A549 (cell line): Measurements from ENCODE around the gene TOM1L1. TPM values are rescaled to one million over a fixed set of nuclear protein-coding genes. Genes with fewer than 3 reads are reported as not detected.

Source experiments
- ATAC-seq, 2 experiments: fragments of 200-7000 bp in 1 of 2; fragments of >200 bp in 1 of 2; cut with Nextera tagmentation in 1 of 2; cut with Tn5 transposase in 1 of 2; 3 replicates each; pipeline versions ENCODE4 v1.8.0 to v1.9.1; 2018 to 2020; ENCODE audit warnings: mild to moderate bottlenecking in 1 of 2, moderate library complexity in 1 of 2
- CTCF ChIA-PET: fragments of 300-600 bp; sonication (Branson Sonifier 250); formaldehyde crosslinking; extraction: SDS; loops from one replicate; lab custom pipeline; 2021; ENCODE audit warnings: antibody characterized with exemption, inconsistent platforms; lab: Yijun Ruan, JAX
- POLR2A ChIA-PET: fragments of 350-600 bp; formaldehyde crosslinking; extraction: SDS; loops from one replicate; lab custom pipeline; 2021; ENCODE audit warnings: antibody characterized with exemption, inconsistent platforms; lab: Yijun Ruan, JAX
- DNase-seq, 2 experiments: peaks; one replicate each; pipeline versions ENCODE4 v3.0.0 to v3.0.0-alpha.2; 2011 to 2016; ENCODE audit warnings: low read depth in 1 of 2, low spot score in 1 of 2
- FAIRE-seq: peaks from 2 replicates; lab custom pipeline; 2011; peaks lifted over from hg19 to GRCh38; lab: Jason Lieb, UNC
- H3K27ac ChIP-seq, 2 experiments: fragments of >200 bp; sonication (Bioruptor Twin); formaldehyde crosslinking; 3 replicates each; pipeline ENCODE4 v1.5.1; 2016 to 2017
- H3K4me1 ChIP-seq: fragments of >200 bp; sonication (Bioruptor Twin); formaldehyde crosslinking; 3 replicates; pipeline ENCODE4 v1.6.1; 2016
- H3K4me2 ChIP-seq: fragments of >200 bp; sonication (Bioruptor Twin); formaldehyde crosslinking; 3 replicates; pipeline ENCODE4 v1.6.1; 2016
- H3K4me3 ChIP-seq: fragments of >200 bp; sonication (Bioruptor Twin); formaldehyde crosslinking; 3 replicates; pipeline ENCODE4 v1.5.1; 2016
- H3K9me3 ChIP-seq: fragments of >200 bp; sonication (Bioruptor Twin); formaldehyde crosslinking; 3 replicates; pipeline ENCODE4 v1.6.1; 2016
- BCL3 ChIP-seq: fragments of >200 bp; sonication (Bioruptor Twin); formaldehyde crosslinking; IDR thresholded peaks from 3 replicates; pipeline ENCODE4 v1.6.1; 2016
- CBX2 ChIP-seq: fragments of 200-600 bp; sonication (generic); IDR thresholded peaks from 2 replicates; pipeline ENCODE4 v1.6.1; 2016; ENCODE audit warnings: low read depth, mild to moderate bottlenecking, borderline replicate concordance
- CBX8 ChIP-seq: fragments of 200-600 bp; sonication (generic); IDR thresholded peaks from 2 replicates; pipeline ENCODE4 v1.6.1; 2016
- CEBPB ChIP-seq, 2 experiments: fragments of >200 bp in 1 of 2; sonication (Bioruptor Twin) in 1 of 2; formaldehyde crosslinking in 1 of 2; IDR thresholded peaks; 2 replicates each; pipeline ENCODE4 v1.6.1; 2012 to 2016
- CHD2 ChIP-seq: fragments of 150-350 bp; IDR thresholded peaks from 2 replicates; pipeline ENCODE4 v1.6.1; 2014; ENCODE audit warnings: low read length; ENCODE audit not compliant: partially characterized antibody
- EHF ChIP-seq: fragments of 250-450 bp; sonication (Bioruptor Pico); IDR thresholded peaks from 2 replicates; pipeline ENCODE4 v1.5.0; 2020; ENCODE audit warnings: mild to moderate bottlenecking
- EHMT2 ChIP-seq: fragments of 200-600 bp; sonication (generic); IDR thresholded peaks from 2 replicates; pipeline ENCODE4 v1.6.1; 2016; ENCODE audit warnings: antibody characterized with exemption, low read depth, mild to moderate bottlenecking, moderate library complexity
- ELK1 ChIP-seq: fragments of 150-350 bp; IDR thresholded peaks from 2 replicates; pipeline ENCODE4 v1.6.1; 2014; ENCODE audit warnings: low read depth, mild to moderate bottlenecking, low read length
- EP300 ChIP-seq, 2 experiments: fragments of >200 bp; sonication (Bioruptor Twin); formaldehyde crosslinking; IDR thresholded peaks; 2 replicates in 1 of 2; 3 replicates in 1 of 2; pipeline ENCODE4 v1.6.1; 2016 to 2017
- ESRRA ChIP-seq: fragments of 150-350 bp; IDR thresholded peaks from 2 replicates; pipeline ENCODE4 v1.6.1; 2014; ENCODE audit warnings: mild to moderate bottlenecking, low read length, borderline replicate concordance
- FOSB ChIP-seq: fragments of 250-450 bp; sonication (Bioruptor Pico); IDR thresholded peaks from 2 replicates; pipeline ENCODE4 v1.5.0; 2020; ENCODE audit warnings: mild to moderate bottlenecking, moderate library complexity
- FOXS1 ChIP-seq: fragments of 250-450 bp; sonication (Bioruptor Pico); IDR thresholded peaks from 2 replicates; pipeline ENCODE4 v1.5.0; 2020; ENCODE audit warnings: mild to moderate bottlenecking, moderate library complexity
- GATA3 ChIP-seq: IDR thresholded peaks from 2 replicates; pipeline ENCODE4 v1.6.1; 2012; ENCODE audit warnings: borderline replicate concordance
- HEYL ChIP-seq: fragments of 250-450 bp; sonication (Bioruptor Pico); IDR thresholded peaks from 2 replicates; pipeline ENCODE4 v1.8.0; 2021; ENCODE audit warnings: mild to moderate bottlenecking, moderate library complexity
- HOXA7 ChIP-seq: fragments of 250-450 bp; sonication (Bioruptor Pico); IDR thresholded peaks from 2 replicates; pipeline ENCODE4 v1.5.0; 2020; ENCODE audit warnings: mild to moderate bottlenecking, moderate library complexity
- HOXB5 ChIP-seq: fragments of 250-450 bp; sonication (Bioruptor Pico); IDR thresholded peaks from 2 replicates; pipeline ENCODE4 v1.5.0; 2020; ENCODE audit warnings: mild to moderate bottlenecking, moderate library complexity
- JUN ChIP-seq, 2 experiments: fragments of >200 bp; sonication (Bioruptor Twin); formaldehyde crosslinking; IDR thresholded peaks; 2 replicates in 1 of 2; 3 replicates in 1 of 2; pipeline ENCODE4 v1.6.1; 2016 to 2017
- JUNB ChIP-seq: fragments of >200 bp; sonication (Bioruptor Twin); formaldehyde crosslinking; IDR thresholded peaks from 2 replicates; pipeline ENCODE4 v1.6.1; 2016
- KDM5A ChIP-seq: fragments of 200-600 bp; sonication (generic); IDR thresholded peaks from 2 replicates; pipeline ENCODE4 v1.6.1; 2016; ENCODE audit warnings: antibody characterized with exemption, mild to moderate bottlenecking
- MAZ ChIP-seq: fragments of 150-350 bp; IDR thresholded peaks from 2 replicates; pipeline ENCODE4 v1.6.1; 2014; ENCODE audit warnings: antibody characterized with exemption, low read depth, low read length, borderline replicate concordance
- MYC ChIP-seq: IDR thresholded peaks from 2 replicates; pipeline ENCODE4 v1.6.1; 2012; ENCODE audit warnings: mild to moderate bottlenecking, inconsistent platforms, low read length, improper control_type of control experiment, borderline replicate concordance
- NR3C1 ChIP-seq: fragments of >200 bp; sonication (Bioruptor Twin); formaldehyde crosslinking; IDR thresholded peaks from 3 replicates; pipeline ENCODE4 v1.6.1; 2017
- PBX3 ChIP-seq: IDR thresholded peaks from 2 replicates; pipeline ENCODE4 v1.6.1; 2012
- POLR2A ChIP-seq: IDR thresholded peaks from 2 replicates; pipeline ENCODE4 v1.6.1; 2012; ENCODE audit warnings: mild to moderate bottlenecking, low read length
- POLR2AphosphoS2 ChIP-seq: conservative IDR thresholded peaks from 2 replicates; pipeline ENCODE4 v1.6.1; 2012; ENCODE audit warnings: low read length, improper control_type of control experiment, inconsistent platforms
- RAD21 ChIP-seq, 2 experiments: fragments of >200 bp in 1 of 2; sonication (Bioruptor Twin) in 1 of 2; formaldehyde crosslinking in 1 of 2; IDR thresholded peaks in 1 of 2; conservative IDR thresholded peaks in 1 of 2; 2 replicates in 1 of 2; 3 replicates in 1 of 2; pipeline ENCODE4 v1.6.1; 2012 to 2018; ENCODE audit warnings: inconsistent platforms in 1 of 2
- RARB ChIP-seq: fragments of 250-450 bp; sonication (Bioruptor Pico); IDR thresholded peaks from 2 replicates; pipeline ENCODE4 v1.8.0; 2021; ENCODE audit warnings: mild to moderate bottlenecking, moderate library complexity
- RNF2 ChIP-seq: fragments of 200-600 bp; sonication (generic); IDR thresholded peaks from 2 replicates; pipeline ENCODE4 v1.6.1; 2016; ENCODE audit warnings: low read depth, mild to moderate bottlenecking, antibody characterized with exemption, moderate library complexity, borderline replicate concordance
- SMC3 ChIP-seq: fragments of >200 bp; sonication (Bioruptor Twin); formaldehyde crosslinking; IDR thresholded peaks from 3 replicates; pipeline ENCODE4 v1.6.1; 2018; ENCODE audit warnings: inconsistent platforms
- SREBF2 ChIP-seq: fragments of 450-650 bp; IDR thresholded peaks from 2 replicates; pipeline ENCODE4 v1.6.1; 2014; ENCODE audit warnings: mild to moderate bottlenecking, moderate library complexity
- TP53 ChIP-seq: fragments of 250-450 bp; sonication (Bioruptor Pico); IDR thresholded peaks from 2 replicates; pipeline ENCODE4 v1.5.0; 2021; ENCODE audit warnings: mild to moderate bottlenecking, moderate library complexity
- ZFP36 ChIP-seq: fragments of 450-650 bp; IDR thresholded peaks from 2 replicates; pipeline ENCODE4 v1.6.1; 2014; ENCODE audit warnings: borderline replicate concordance; ENCODE audit not compliant: partially characterized antibody
- ZSCAN20 ChIP-seq: fragments of 250-450 bp; sonication (Bioruptor Pico); IDR thresholded peaks from 2 replicates; pipeline ENCODE4 v1.8.0; 2022; ENCODE audit warnings: mild to moderate bottlenecking, moderate library complexity
- WGBS: methylation state at CpG from one replicate; pipeline ENCODE4 v1.1.6; 2017; ENCODE audit errors: missing lambda C conversion rate; 5-methylcytosine and 5-hydroxymethylcytosine counted together
- polyA plus RNA-seq, 4 experiments: library from polyadenylated mRNA; depleted of rRNA in 3 of 4; stranded (reverse); fragments of >200 nt; fragmentation: RNase III in 1 of 4; extraction: RNeasy Plus Mini Kit Qiagen cat#74134 plus additional on column Dnase treatment in 1 of 4; gene quantifications; 2 replicates in 3 of 4; 3 replicates in 1 of 4; pipeline ENCODE4 v1.2.3, GENCODE V29; 2011 to 2017

Gene TOM1L1
- polyA plus RNA-seq, 2 of the 4 experiments (the other 2 are of a cell fraction), result 53.4 to 117 TPM

- Histone ChIP-seq H3K27ac (no peak overlapping the region), H3K9me3 (peaks cover 13% of the 10 kb centered on the region), H3K4me3 (no peak overlapping the region), H3K4me1 (no peaks in the 10 kb centered on the region), H3K4me2 (no peak overlapping the region)
- FAIRE-seq (no peak), ATAC-seq (no peak), DNase-seq (no peak)
- ChIA-PET POLR2A (no interaction called here), CTCF (no interaction called here)
- WGBS, result 98% methylated on average over 6 of the region's 6 CpGs
- TF ChIP-seq ZSCAN20 (CRISPR knock-in tag) (no peak), RNF2 (no peak), CBX2 (no peak), KDM5A (no peak), CBX8 (no peak), MAZ (no peak), BCL3 (no peak), ELK1 (no peak), HOXA7 (CRISPR knock-in tag) (no peak), CHD2 (no peak), EHF (CRISPR knock-in tag) (no peak), PBX3 (no peak), NR3C1 (no peak), FOXS1 (no peak)
These were observed 20.2 kb downstream of the TOM1L1 start for GRCh38 chr17:54920819-54921218.

- Histone ChIP-seq H3K4me1 (no peaks in the 10 kb centered on the region), H3K9me3 (no peaks in the 10 kb centered on the region)
- TF ChIP-seq JUNB (no peak), SMC3 (no peak), RAD21 (conservative IDR thresholded peaks at IDR 0.05 in 1 of 2, IDR thresholded peaks at IDR 0.05 in 1 of 2) (no peak), JUN (IDR thresholded peaks at IDR 0.05) (no peak), HEYL (CRISPR knock-in tag) (no peak), ZFP36 (no peak), POLR2A (no peak), MYC (no peak), FOXS1 (no peak), FOSB (CRISPR knock-in tag) (no peak), ESRRA (no peak)
- TF ChIP-seq, all 56 proteins: peak for 0
- no peak overlapping the region for H3K4me2 ChIP-seq
- DNase-seq (no peak), ATAC-seq (no peak), FAIRE-seq (no peak)
- WGBS, result 95% methylated on average over 5 of the region's 5 CpGs
- ChIA-PET CTCF (no interaction called here), POLR2A (no interaction called here)
- no peak overlapping the region for H3K27ac ChIP-seq
- H3K4me3 ChIP-seq, result no peak overlapping the region
These were observed 23.8 kb downstream of the TOM1L1 start for GRCh38 chr17:54924405-54924804.

GRCh38 chr17:54927525-54927924, 26.9 kb downstream of the TOM1L1 start:
- WGBS, result 91% methylated on average over 3 of the region's 3 CpGs
- Histone ChIP-seq H3K27ac (no peak overlapping the region), H3K4me1 (no peaks in the 10 kb centered on the region), H3K4me3 (no peak overlapping the region), H3K4me2 (no peak overlapping the region), H3K9me3 (no peaks in the 10 kb centered on the region)
- CTCF ChIA-PET, result interaction anchor here (1.5 kb wide), 1 partner anchor 28 kb away, joined by 3 read pairs; no protein-coding TSS in a partner anchor
- DNase-seq (no peak), FAIRE-seq (no peak), ATAC-seq (no peak; a peak in 1 of 6 replicates)
- POLR2A ChIA-PET, result no interaction called here
- TF ChIP-seq ESRRA (no peak), HOXB5 (no peak), EHMT2 (no peak), GATA3 (no peak), FOXS1 (no peak), POLR2AphosphoS2 (no peak), EP300 (IDR thresholded peaks at IDR 0.05) (no peak), JUNB (no peak), TP53 (CRISPR knock-in tag) (no peak), BCL3 (no peak), RARB (CRISPR knock-in tag) (no peak), SREBF2 (no peak), ZFP36 (no peak), MAZ (no peak), CEBPB (IDR thresholded peaks at IDR 0.05) (no peak)
